LNCaP clone FGC (cell line): ENCODE results near the gene PRR14L.
"Not testable (repeated sequence)": the region's sequence is repeated elsewhere in the genome, so short reads cannot be mapped to it uniquely, and the experiment has no call there.

Experiments used
- DNase-seq: peaks from one replicate; pipeline ENCODE4 v3.0.0-alpha.2; 2011; ENCODE audit warnings: low read depth
- H3K4me3 ChIP-seq: 2 replicates; pipeline ENCODE4 v1.5.1; 2011; ENCODE audit warnings: mild to moderate bottlenecking, low read depth, low read length, control low read depth
- TF ChIP-seq, protein P1 (sequence below): IDR thresholded peaks from 2 replicates; pipeline ENCODE4 v1.5.1; 2012; ENCODE audit warnings: mild to moderate bottlenecking; ENCODE audit not compliant: control insufficient read depth, insufficient read depth; ENCODE audit errors: extremely low read depth

PRR14L gene

GRCh38 chr22:31764785-31765184 is 14.9 kb upstream of the PRR14L start:
- DNase-seq: no peak
- TF ChIP-seq, protein P1, sequence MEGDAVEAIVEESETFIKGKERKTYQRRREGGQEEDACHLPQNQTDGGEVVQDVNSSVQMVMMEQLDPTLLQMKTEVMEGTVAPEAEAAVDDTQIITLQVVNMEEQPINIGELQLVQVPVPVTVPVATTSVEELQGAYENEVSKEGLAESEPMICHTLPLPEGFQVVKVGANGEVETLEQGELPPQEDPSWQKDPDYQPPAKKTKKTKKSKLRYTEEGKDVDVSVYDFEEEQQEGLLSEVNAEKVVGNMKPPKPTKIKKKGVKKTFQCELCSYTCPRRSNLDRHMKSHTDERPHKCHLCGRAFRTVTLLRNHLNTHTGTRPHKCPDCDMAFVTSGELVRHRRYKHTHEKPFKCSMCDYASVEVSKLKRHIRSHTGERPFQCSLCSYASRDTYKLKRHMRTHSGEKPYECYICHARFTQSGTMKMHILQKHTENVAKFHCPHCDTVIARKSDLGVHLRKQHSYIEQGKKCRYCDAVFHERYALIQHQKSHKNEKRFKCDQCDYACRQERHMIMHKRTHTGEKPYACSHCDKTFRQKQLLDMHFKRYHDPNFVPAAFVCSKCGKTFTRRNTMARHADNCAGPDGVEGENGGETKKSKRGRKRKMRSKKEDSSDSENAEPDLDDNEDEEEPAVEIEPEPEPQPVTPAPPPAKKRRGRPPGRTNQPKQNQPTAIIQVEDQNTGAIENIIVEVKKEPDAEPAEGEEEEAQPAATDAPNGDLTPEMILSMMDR: no peak
- no peak overlapping the region for H3K4me3 ChIP-seq

- H3K4me3 ChIP-seq, DNase-seq: not testable (repeated sequence)
These were observed 8.9 kb upstream of the PRR14L start for GRCh38 chr22:31758860-31759259.

DNA sequence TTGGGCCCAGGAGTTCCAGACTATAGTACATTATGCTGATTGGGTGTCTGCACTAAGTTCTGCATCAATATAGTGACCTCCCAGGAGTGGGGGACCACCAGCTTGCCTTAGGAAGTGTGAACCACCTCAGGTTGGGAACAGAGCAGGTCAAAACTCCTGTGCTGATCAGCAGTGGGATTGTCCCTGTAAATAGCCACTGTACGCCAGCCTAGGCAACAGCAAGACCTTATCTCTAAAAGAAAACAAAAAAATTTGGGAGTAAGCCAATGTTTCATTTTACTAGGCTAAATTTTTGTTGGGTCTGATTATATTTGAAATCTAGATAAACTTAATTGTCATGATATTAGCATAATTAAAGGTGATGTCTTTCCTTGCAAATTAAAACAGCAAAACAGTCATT is 7.3 kb upstream of the PRR14L start:
- no peak for DNase-seq
- TF ChIP-seq, protein P1: no peak
- no peak overlapping the region for H3K4me3 ChIP-seq

DNA sequence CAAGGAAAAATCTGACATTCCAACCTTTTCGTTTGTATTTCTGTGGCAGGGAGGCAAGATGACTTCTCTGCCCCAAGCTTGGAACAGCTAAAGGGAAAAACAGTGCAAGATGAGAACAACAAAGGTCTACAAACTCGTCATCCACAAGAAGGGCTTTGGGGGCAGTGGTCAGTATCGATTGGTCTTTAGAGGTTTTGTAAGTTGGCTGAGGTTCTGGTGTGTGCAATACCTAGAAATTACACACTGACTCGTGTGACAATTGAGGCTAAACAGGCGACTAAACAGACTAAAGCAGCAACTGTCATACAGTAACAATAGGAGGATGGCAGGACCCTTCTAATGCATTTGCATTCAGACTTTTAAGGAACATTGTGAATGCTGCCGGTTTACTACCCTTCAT is 4.9 kb upstream of the PRR14L start:
- TF ChIP-seq, protein P1: no peak
- DNase-seq: no peak
- H3K4me3 ChIP-seq: peak overlapping the region; percentile 82

DNA sequence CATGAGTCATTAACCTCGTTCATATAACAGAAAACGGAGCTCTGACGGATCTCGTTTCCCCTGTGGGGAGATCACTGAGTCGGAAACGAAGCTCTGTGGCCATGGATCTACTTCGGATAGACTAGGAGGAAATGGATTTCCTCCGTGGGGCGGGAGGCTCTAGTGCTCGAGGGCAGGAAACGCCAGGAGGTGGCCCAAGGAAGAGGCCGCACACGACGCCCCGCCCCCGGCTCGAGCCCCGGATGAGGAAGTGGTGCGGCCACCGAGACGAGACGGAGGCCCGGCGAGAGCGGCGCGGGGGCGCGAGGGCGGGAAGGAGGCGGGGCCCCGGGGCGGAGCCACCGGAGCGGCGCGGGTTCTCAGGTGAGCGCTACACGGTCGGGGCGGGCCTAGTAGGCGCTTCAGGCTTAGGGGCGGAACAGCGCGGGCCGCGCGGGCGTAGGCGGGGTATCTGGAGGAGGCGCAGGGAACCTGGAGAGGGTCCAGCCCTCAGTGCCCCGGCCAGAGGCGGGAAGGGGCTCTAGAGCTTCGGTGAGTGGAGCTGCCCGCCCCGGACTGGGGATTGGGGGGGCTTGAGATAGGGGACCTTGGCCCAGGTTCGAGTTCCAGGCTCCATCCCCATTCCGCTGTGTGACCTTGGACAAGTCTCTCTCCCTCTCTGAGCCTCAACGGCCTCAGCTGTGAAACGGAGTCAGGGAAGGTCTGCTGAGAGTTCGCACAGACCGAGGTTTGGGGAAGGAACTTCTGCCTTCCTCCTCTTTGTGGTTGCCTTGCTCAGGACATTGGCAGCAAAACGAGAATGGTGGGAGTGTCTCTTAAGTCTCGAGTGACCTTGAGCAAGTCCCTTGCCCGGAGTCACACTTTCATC is 3.9 kb upstream of the PRR14L start, which contains the start of gene DEPDC5:
TSS of gene DEPDC5 (plus strand) at position 386 of the 868 bp plus-strand sequence. CDS start 903 bp downstream, outside the sequence.
- TF ChIP-seq, protein P1: no peak
- peak within 1 kb of the TSS; percentile 82 for H3K4me3 ChIP-seq
- peak; percentile 81 for DNase-seq

DNA sequence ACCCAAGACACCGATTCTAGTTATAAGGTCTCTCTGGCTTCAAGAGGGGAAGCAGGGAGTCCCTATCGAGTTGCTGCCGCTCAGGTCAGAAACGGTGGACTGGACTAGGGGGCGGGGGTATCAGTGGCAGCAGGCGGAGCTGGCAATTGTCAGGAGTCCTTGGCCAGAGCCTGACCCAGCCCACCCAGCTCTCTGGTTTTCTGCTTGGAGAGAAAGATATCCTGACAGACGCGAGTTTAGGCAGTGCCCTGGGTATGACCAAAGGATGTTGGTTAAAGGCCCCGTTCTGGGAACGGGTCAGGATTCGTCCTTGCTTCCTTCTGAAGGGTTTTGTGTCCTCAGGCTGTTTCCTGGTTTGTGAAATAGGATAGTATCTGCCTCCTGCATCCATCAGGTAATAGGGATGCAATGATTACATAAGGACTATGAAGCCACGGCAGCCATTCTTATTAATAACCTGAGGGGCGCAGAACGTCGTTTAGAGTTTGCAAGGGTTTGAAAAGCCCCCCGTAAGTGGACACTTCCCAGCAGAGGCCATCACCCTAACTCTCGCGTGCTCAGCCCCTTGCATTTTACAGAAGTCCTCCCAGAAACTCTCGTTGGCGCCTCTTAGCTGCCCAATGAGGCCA is 3.2 kb upstream of the PRR14L start:
- DNase-seq: no peak
- TF ChIP-seq, protein P1: no peak

GRCh38 chr22:31752096-31752847 is 2.3 kb upstream of the PRR14L start:
- H3K4me3 ChIP-seq: no peak overlapping the region
- TF ChIP-seq, protein P1: no peak
- DNase-seq: no peak

More for the DNA sequence above, 3.2 kb upstream of the PRR14L start:
- peak overlapping the region; percentile 82 for H3K4me3 ChIP-seq
